HepG2 (cell line): ENCODE results near the gene CLEC16A. TPM values are rescaled to one million over a fixed set of nuclear protein-coding genes. Genes with fewer than 3 reads are reported as not detected.
A peak's percentile ranks its signal among the peaks of the same experiment; 100 is the strongest.

Experiments
- ATAC-seq: fragments of 200-7000 bp; cut with Tn5 transposase; 3 replicates; pipeline ENCODE4 v1.9.1; 2020; ENCODE audit warnings: mild to moderate bottlenecking, moderate library complexity
- BruUV-seq: library from RNA; stranded (reverse); fragments of 400-500 nt; replicated peaks from 2 replicates; lab custom pipeline; 2021; lab: Mats Ljungman, UMichigan
- CTCF ChIA-PET: fragments of 300-600 bp; formaldehyde crosslinking; extraction: SDS; loops from one replicate; lab custom pipeline; 2021; ENCODE audit warnings: low total read pairs, inconsistent platforms, low intra/inter-chr PET ratio; lab: Yijun Ruan, JAX
- POLR2A ChIA-PET: fragments of 350-600 bp; sonication (Branson Sonifier 250); formaldehyde crosslinking; loops from one replicate; lab custom pipeline; 2020; ENCODE audit warnings: antibody characterized with exemption, inconsistent platforms; lab: Yijun Ruan, JAX
- DNase-seq: peaks from one replicate; pipeline ENCODE4 v3.0.0-alpha.2; 2015; ENCODE audit warnings: low spot score
- FAIRE-seq: peaks from 3 replicates; lab custom pipeline; 2011; peaks lifted over from hg19 to GRCh38; lab: Jason Lieb, UNC
- H2AFZ ChIP-seq: one replicate; pipeline ENCODE4 v1.6.1; 2011; ENCODE audit warnings: low read length, inconsistent platforms
- H3K27ac ChIP-seq: fragments of 300-600 bp; 3 replicates; pipeline ENCODE4 v1.8.0; 2011; ENCODE audit warnings: mixed run types, mild to moderate bottlenecking, mixed read lengths, low read length, inconsistent platforms; ENCODE audit not compliant: insufficient read depth; ENCODE audit errors: extremely low read length
- H3K27me3 ChIP-seq, 2 experiments: fragments of 200-600 bp in 1 of 2; 2 replicates in 1 of 2; 3 replicates in 1 of 2; pipeline versions ENCODE4 v1.6.0 to v1.8.0; 2011; ENCODE audit warnings: low read length in 2 of 2, mild to moderate bottlenecking in 2 of 2, moderate library complexity in 2 of 2, inconsistent platforms in 1 of 2; ENCODE audit not compliant: insufficient read depth in 2 of 2, control insufficient read depth in 1 of 2
- H3K36me3 ChIP-seq, 2 experiments: fragments of 200-600 bp in 1 of 2; replicated peaks in 1 of 2; 2 replicates in 1 of 2; 3 replicates in 1 of 2; pipeline versions ENCODE4 v1.5.1 to v1.8.0; 2011; ENCODE audit warnings: low read length in 2 of 2, inconsistent platforms in 1 of 2; ENCODE audit not compliant: insufficient read depth in 2 of 2, control insufficient read depth in 1 of 2
- H3K4me1 ChIP-seq: 2 replicates; pipeline ENCODE4 v1.5.1; 2012; ENCODE audit warnings: low read length, inconsistent platforms; ENCODE audit not compliant: insufficient read depth
- H3K4me2 ChIP-seq: 2 replicates; pipeline ENCODE4 v1.6.0; 2011; ENCODE audit warnings: low read depth, low read length, inconsistent platforms
- H3K4me3 ChIP-seq, 3 experiments: fragments of 200-600 bp in 1 of 3; sonication (generic), shearing (Covaris generic) in 1 of 3; replicated peaks in 1 of 3; 2 replicates each; pipeline ENCODE4 v1.5.1; 2011 to 2016; ENCODE audit warnings: low read length in 3 of 3, inconsistent platforms in 2 of 3, low read depth in 2 of 3, mild to moderate bottlenecking in 2 of 3, control low read depth in 1 of 3, mixed read lengths in 1 of 3; ENCODE audit not compliant: insufficient read depth in 1 of 3
- H3K79me2 ChIP-seq: one replicate; pipeline ENCODE4 v1.6.1; 2011; ENCODE audit warnings: low read length, inconsistent platforms; ENCODE audit not compliant: insufficient read depth
- H3K9ac ChIP-seq: 2 replicates; pipeline ENCODE4 v1.6.0; 2011; ENCODE audit warnings: mild to moderate bottlenecking, low read depth, low read length, inconsistent platforms; ENCODE audit not compliant: insufficient read depth
- H3K9me3 ChIP-seq: 2 replicates; pipeline ENCODE4 v1.5.1; 2012; ENCODE audit warnings: mild to moderate bottlenecking, low read length
- H4K20me1 ChIP-seq: 2 replicates; pipeline ENCODE4 v1.6.0; 2011; ENCODE audit warnings: inconsistent platforms, mild to moderate bottlenecking, low read length, moderate library complexity; ENCODE audit not compliant: insufficient read depth
- ESRRA ChIP-seq: sonication (generic); formaldehyde crosslinking; IDR thresholded peaks from 2 replicates; pipeline ENCODE4 v1.5.1; 2020; ENCODE audit warnings: mild to moderate bottlenecking, low read depth, missing genetic modification reagents
- NR3C1 ChIP-seq: sonication (generic); formaldehyde crosslinking; IDR thresholded peaks from 2 replicates; pipeline ENCODE4 v1.4.0; 2020; ENCODE audit warnings: missing genetic modification reagents
- RARA ChIP-seq: IDR thresholded peaks from 2 replicates; pipeline ENCODE4 v1.6.1; 2016; ENCODE audit warnings: missing genetic modification reagents, missing compliant biosample characterization
- RELA ChIP-seq: sonication (generic); formaldehyde crosslinking; IDR thresholded peaks from 2 replicates; pipeline ENCODE4 v1.4.0; 2020; ENCODE audit warnings: missing genetic modification reagents
- RXRA ChIP-seq: sonication (generic); formaldehyde crosslinking; IDR thresholded peaks from 2 replicates; pipeline ENCODE4 v1.5.1; 2020; ENCODE audit warnings: missing genetic modification reagents
- SOX6 ChIP-seq, 2 experiments: fragments of 450-650 bp in 1 of 2; sonication (generic) in 1 of 2; formaldehyde crosslinking in 1 of 2; IDR thresholded peaks; 2 replicates each; pipeline versions ENCODE4 v1.4.0 to v1.6.1; 2017 to 2020; ENCODE audit warnings: antibody characterized with exemption in 1 of 2, mild to moderate bottlenecking in 1 of 2, missing genetic modification reagents in 1 of 2
- ZFX ChIP-seq: sonication (generic); formaldehyde crosslinking; IDR thresholded peaks from 2 replicates; pipeline ENCODE4 v1.4.0; 2020; ENCODE audit warnings: mild to moderate bottlenecking, low read depth, missing genetic modification reagents, moderate library complexity
- ZNF652 ChIP-seq: IDR thresholded peaks from 2 replicates; pipeline ENCODE4 v1.6.1; 2016; ENCODE audit warnings: low read depth, borderline replicate concordance
- WGBS: methylation state at CpG from one replicate; pipeline ENCODE4 v1.1.6; 2017; ENCODE audit warnings: low lambda C conversion rate; 5-methylcytosine and 5-hydroxymethylcytosine counted together
- in situ Hi-C: cut with HindIII; loops from 2 replicates; pipeline ENCODE4 v1.10.0; 2017; ENCODE audit warnings: low pct_unique_long_range_greater_than_20kb; ENCODE audit not compliant: extremely low pct_ligation_motif_present
- intact Hi-C: fragments of 100-400 bp; cut with micrococcal nuclease; formaldehyde crosslinking; loops from one replicate; pipeline ENCODE4 v1.10.0; 2022; ENCODE audit not compliant: unreplicated experiment
- polyA plus RNA-seq, 8 experiments: library from polyadenylated mRNA; depleted of rRNA in 3 of 8; stranded (reverse) in 7 of 8; unstranded in 1 of 8; fragments of >200 nt; fragmentation: Illumina TruSeq in 4 of 8; extraction: Trizol in 4 of 8; gene quantifications; 2 replicates each; pipeline versions ENCODE4 v1.2.1 to v1.2.3, GENCODE V29; 2011 to 2016; ENCODE audit warnings: low read depth in 4 of 8, missing spikeins in 1 of 8, mixed read lengths in 1 of 8; ENCODE audit not compliant: insufficient read depth in 1 of 8
- total RNA-seq, 5 experiments: library from RNA; depleted of rRNA; stranded (reverse); fragments of >200 nt; fragmentation: Illumina TruSeq; extraction: Trizol; gene quantifications; 2 replicates each; pipeline ENCODE4 v1.2.3, GENCODE V29; 2016; ENCODE audit warnings: low read depth in 1 of 5
- TF ChIP-seq, protein P1 (sequence below): sonication (generic); formaldehyde crosslinking; IDR thresholded peaks from 2 replicates; pipeline ENCODE4 v1.8.0; 2022; ENCODE audit warnings: missing genetic modification reagents, mild to moderate bottlenecking, borderline replicate concordance
- TF ChIP-seq, protein P2 (sequence below): sonication (generic); formaldehyde crosslinking; IDR thresholded peaks from 2 replicates; pipeline ENCODE4 v1.8.0; 2022; ENCODE audit warnings: mild to moderate bottlenecking, missing genetic modification reagents, moderate library complexity
- TF ChIP-seq, protein P3 (sequence below), 2 experiments: sonication (generic) in 1 of 2; formaldehyde crosslinking in 1 of 2; IDR thresholded peaks; 2 replicates each; pipeline versions ENCODE4 v1.4.0 to v1.6.1; 2016 to 2020; ENCODE audit warnings: borderline replicate concordance in 1 of 2, low read depth in 1 of 2, mild to moderate bottlenecking in 1 of 2, missing genetic modification reagents in 1 of 2
- TF ChIP-seq, protein P4 (sequence below): IDR thresholded peaks from 2 replicates; pipeline ENCODE4 v1.6.1; 2016; ENCODE audit warnings: mild to moderate bottlenecking

The CLEC16A gene
- total and polyA plus RNA-seq, 2 of the 13 experiments (the other 11 are each of a cell fraction or from before 2014, with no cell fraction given): 8.5 to 10.3 TPM

DNA sequence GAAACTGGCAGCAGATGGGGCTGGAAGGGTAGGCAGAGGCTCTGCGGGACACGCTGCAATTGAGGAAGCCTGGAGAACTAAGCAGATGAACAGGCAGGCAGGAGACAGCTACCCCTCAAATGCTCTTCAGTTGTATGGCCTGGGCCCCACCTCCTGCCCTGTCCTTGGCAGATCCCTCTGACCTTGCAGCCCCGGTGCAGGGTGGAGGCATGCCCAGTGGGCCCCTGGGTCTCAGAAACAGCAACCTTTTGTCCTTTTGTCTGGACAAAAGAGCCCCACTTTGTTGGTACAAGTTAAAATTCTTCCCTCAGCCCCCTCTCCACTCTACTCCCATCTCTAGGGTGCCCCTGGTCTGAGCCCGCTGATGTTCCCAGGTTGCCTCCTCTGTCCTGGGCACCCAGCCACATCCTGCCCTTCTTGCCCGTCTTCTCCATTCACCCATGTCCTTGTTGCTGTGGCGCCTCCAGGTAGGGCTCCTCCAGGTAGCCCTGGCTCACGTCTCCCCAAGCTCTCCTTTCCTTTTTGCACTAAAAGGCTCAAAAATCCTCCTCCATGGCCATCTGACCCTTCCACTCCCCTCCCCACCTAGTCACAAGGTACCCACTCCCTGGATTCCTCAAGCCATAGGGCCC, 136.8 kb downstream of the CLEC16A start:
- 84% methylated on average over 7 of the region's 7 CpGs for WGBS
- CTCF ChIA-PET: no interaction called here
- no TSS peak for BruUV-seq
- TF ChIP-seq ZFX (peak; percentile 31; the same call in 1 of the 2 replicates), SOX6 (IDR thresholded peaks at IDR 0.05) (no peak), SOX6 (CRISPR knock-in tag; IDR thresholded peaks at IDR 0.05) (peak; percentile 67), RELA (CRISPR knock-in tag) (no peak), ZNF652 (CRISPR knock-in tag) (no peak), NR3C1 (no peak), ESRRA (peak; percentile 51; the same call in 1 of the 2 replicates), RARA (CRISPR knock-in tag) (peak; percentile 48; the same call in 1 of the 2 replicates), RXRA (CRISPR knock-in tag) (peak; percentile 57; the same call in 1 of the 2 replicates)
- TF ChIP-seq, protein P1, sequence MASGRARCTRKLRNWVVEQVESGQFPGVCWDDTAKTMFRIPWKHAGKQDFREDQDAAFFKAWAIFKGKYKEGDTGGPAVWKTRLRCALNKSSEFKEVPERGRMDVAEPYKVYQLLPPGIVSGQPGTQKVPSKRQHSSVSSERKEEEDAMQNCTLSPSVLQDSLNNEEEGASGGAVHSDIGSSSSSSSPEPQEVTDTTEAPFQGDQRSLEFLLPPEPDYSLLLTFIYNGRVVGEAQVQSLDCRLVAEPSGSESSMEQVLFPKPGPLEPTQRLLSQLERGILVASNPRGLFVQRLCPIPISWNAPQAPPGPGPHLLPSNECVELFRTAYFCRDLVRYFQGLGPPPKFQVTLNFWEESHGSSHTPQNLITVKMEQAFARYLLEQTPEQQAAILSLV (CRISPR knock-in tag): no peak
- TF ChIP-seq, protein P2, sequence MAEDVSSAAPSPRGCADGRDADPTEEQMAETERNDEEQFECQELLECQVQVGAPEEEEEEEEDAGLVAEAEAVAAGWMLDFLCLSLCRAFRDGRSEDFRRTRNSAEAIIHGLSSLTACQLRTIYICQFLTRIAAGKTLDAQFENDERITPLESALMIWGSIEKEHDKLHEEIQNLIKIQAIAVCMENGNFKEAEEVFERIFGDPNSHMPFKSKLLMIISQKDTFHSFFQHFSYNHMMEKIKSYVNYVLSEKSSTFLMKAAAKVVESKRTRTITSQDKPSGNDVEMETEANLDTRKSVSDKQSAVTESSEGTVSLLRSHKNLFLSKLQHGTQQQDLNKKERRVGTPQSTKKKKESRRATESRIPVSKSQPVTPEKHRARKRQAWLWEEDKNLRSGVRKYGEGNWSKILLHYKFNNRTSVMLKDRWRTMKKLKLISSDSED (CRISPR knock-in tag): 0 out of 2 replicates have a peak, but pooled peaks have one; percentile 53
- TF ChIP-seq, protein P3, sequence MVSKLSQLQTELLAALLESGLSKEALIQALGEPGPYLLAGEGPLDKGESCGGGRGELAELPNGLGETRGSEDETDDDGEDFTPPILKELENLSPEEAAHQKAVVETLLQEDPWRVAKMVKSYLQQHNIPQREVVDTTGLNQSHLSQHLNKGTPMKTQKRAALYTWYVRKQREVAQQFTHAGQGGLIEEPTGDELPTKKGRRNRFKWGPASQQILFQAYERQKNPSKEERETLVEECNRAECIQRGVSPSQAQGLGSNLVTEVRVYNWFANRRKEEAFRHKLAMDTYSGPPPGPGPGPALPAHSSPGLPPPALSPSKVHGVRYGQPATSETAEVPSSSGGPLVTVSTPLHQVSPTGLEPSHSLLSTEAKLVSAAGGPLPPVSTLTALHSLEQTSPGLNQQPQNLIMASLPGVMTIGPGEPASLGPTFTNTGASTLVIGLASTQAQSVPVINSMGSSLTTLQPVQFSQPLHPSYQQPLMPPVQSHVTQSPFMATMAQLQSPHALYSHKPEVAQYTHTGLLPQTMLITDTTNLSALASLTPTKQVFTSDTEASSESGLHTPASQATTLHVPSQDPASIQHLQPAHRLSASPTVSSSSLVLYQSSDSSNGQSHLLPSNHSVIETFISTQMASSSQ (IDR thresholded peaks at IDR 0.05; ENCODE audit: low read depth): no peak
- TF ChIP-seq, protein P3 (CRISPR knock-in tag; IDR thresholded peaks at IDR 0.05; ENCODE audit: borderline replicate concordance): 0 out of 2 replicates have a peak, but pooled peaks have one; percentile 22
- TF ChIP-seq, protein P4, sequence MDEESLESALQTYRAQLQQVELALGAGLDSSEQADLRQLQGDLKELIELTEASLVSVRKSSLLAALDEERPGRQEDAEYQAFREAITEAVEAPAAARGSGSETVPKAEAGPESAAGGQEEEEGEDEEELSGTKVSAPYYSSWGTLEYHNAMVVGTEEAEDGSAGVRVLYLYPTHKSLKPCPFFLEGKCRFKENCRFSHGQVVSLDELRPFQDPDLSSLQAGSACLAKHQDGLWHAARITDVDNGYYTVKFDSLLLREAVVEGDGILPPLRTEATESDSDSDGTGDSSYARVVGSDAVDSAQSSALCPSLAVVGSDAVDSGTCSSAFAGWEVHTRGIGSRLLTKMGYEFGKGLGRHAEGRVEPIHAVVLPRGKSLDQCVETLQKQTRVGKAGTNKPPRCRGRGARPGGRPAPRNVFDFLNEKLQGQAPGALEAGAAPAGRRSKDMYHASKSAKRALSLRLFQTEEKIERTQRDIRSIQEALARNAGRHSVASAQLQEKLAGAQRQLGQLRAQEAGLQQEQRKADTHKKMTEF (CRISPR knock-in tag): no peak

More for the DNA sequence above, 136.8 kb downstream of the CLEC16A start:
- peaks cover 22% of the 10 kb centered on the region for H3K4me1 ChIP-seq
- POLR2A ChIA-PET: no interaction called here
- no peak for DNase-seq
- no peaks in the 10 kb centered on the region for H3K27me3 ChIP-seq
- peak; percentile 67 for ATAC-seq
- no peak overlapping the region for H3K27ac ChIP-seq
- intact Hi-C loops: no loop called here
- no peak overlapping the region for H3K4me2 ChIP-seq
- no peaks in the 10 kb centered on the region for H3K79me2 ChIP-seq
- no peak overlapping the region for H2AFZ ChIP-seq
- no peaks in the 10 kb centered on the region for H3K9me3 ChIP-seq
- in situ Hi-C loops: no loop called here
- FAIRE-seq: no peak
- H3K9ac ChIP-seq: no peak overlapping the region
- H3K36me3 ChIP-seq: peaks cover 0 to 2% of the 10 kb centered on the region in 2 experiments; a peak in 1 of 5 replicates
- no peak overlapping the region for H3K4me3 ChIP-seq
- H4K20me1 ChIP-seq: no peaks in the 10 kb centered on the region
